ENCODE data around the gene MYCBPAP.

- TF ChIP-seq CTCF (IDR thresholded peaks at IDR 0.05 in 4 of 5, conservative IDR thresholded peaks at IDR 0.05 in 1 of 5) (no peak), POLR2A (IDR thresholded peaks at IDR 0.05) (no peak)
Observed at GRCh38 chr17:50562242-50563091, 54.2 kb downstream of the MYCBPAP start.
